ENCODE results near the gene RNF115. TPM values are rescaled to one million over a fixed set of nuclear protein-coding genes. Genes with fewer than 3 reads are reported as not detected.

RNF115 gene
- total and polyA plus RNA-seq, 2 of the 8 experiments (the other 6 are each of a cell fraction or from before 2014, with no cell fraction given) = 4.7 to 10.8 TPM

- no peak overlapping the region for H3K4ac ChIP-seq (replicated peaks; ENCODE audit: insufficient read length, low read depth, low read length)
- H2BK15ac ChIP-seq (ENCODE audit: low read length) = peak overlapping the region; percentile 81; the same call in 1 of the 2 replicates
- H3K9ac ChIP-seq (replicated peaks in 1 of 4; ENCODE audit: extremely low read depth in 1 of 4, low read depth in 3 of 4, low read length in 3 of 4) = peak overlapping the region in 3 of 4 experiments; percentile 67 to 75 (median 73); a peak in 6 of 7 replicates
- peak overlapping the region; percentile 90; the same call in 1 of the 2 replicates for H2BK5ac ChIP-seq (ENCODE audit: low read depth, low read length)
- peaks cover 7% of the 10 kb centered on the region for H3K23me2 ChIP-seq (ENCODE audit: low read depth, low read length)
- peak overlapping the region; percentile 95 for H3K18ac ChIP-seq (ENCODE audit: extremely low read depth, low read length)
- peaks cover 5% of the 10 kb centered on the region; the same call in 1 of the 2 replicates for H3K79me1 ChIP-seq (ENCODE audit: low read depth, low read length)
- no peak overlapping the region for H2BK120ac ChIP-seq (replicated peaks; ENCODE audit: low read depth, low read length)
- H4K91ac ChIP-seq (replicated peaks; ENCODE audit: insufficient read length, low read length) = peak overlapping the region; percentile 62
- H4K8ac ChIP-seq (ENCODE audit: extremely low read depth, insufficient read depth, low read length) = peak overlapping the region; percentile 92
- no peaks in the 10 kb centered on the region for H3K27me3 ChIP-seq (replicated peaks in 1 of 4; ENCODE audit: control insufficient read depth in 3 of 4, extremely low read depth in 1 of 4, insufficient read depth in 3 of 4, low read length in 3 of 4)
- no peak overlapping the region for H2AK5ac ChIP-seq (ENCODE audit: low read depth, low read length)
- FAIRE-seq (no peak), DNase-seq (ENCODE audit: low read depth in 1 of 2, low spot score in 2 of 2) (peak; percentile 47 to 88)
- H3K4me1 ChIP-seq (replicated peaks in 1 of 4; ENCODE audit: control insufficient read depth in 3 of 4, insufficient read depth in 4 of 4, low read length in 3 of 4) = peaks cover 0 to 5% (median 3%) of the 10 kb centered on the region in 4 experiments; a peak in 4 of 7 replicates
- peak overlapping the region; percentile 63 to 77 for H3K4me2 ChIP-seq (ENCODE audit: insufficient read depth in 1 of 2, low read depth in 2 of 2, low read length in 2 of 2)
- peaks cover 10 to 22% (median 18%) of the 10 kb centered on the region in 4 experiments for H3K36me3 ChIP-seq (ENCODE audit: control insufficient read depth in 2 of 4, insufficient read depth in 4 of 4, low read length in 3 of 4)
- POLR2A ChIA-PET (ENCODE audit: partially characterized antibody) = interaction anchor here (1.0 to 8.1 kb wide), 22 partner anchors 8 to 192 kb away, joined by 3 to 95 read pairs (median 8); partner anchors contain the start of genes ANKRD35, NUDT17, PEX11B and POLR3C
- peaks cover 4 to 5% of the 10 kb centered on the region in 2 experiments; a peak in 2 of 4 replicates for H3K9me3 ChIP-seq (ENCODE audit: insufficient read depth in 2 of 2, low read depth in 1 of 2, low read length in 1 of 2)
- peak overlapping the region; percentile 70 for H3K27ac ChIP-seq (ENCODE audit: low read depth, low read length)
- no peaks in the 10 kb centered on the region for H4K20me1 ChIP-seq (replicated peaks in 1 of 2; ENCODE audit: control insufficient read depth in 1 of 2, insufficient read depth in 2 of 2, low read length in 2 of 2)
- H2BK20ac ChIP-seq (ENCODE audit: low read length) = no peak overlapping the region
- H2AFZ ChIP-seq (ENCODE audit: low read length) = peak overlapping the region; percentile 93
- H3K23ac ChIP-seq (ENCODE audit: insufficient read length) = no peak overlapping the region
- no peak overlapping the region for H2BK12ac ChIP-seq (ENCODE audit: low read depth, low read length)
- H3K4me3 ChIP-seq (ENCODE audit: extremely low read depth in 1 of 4, insufficient read depth in 2 of 4, low read depth in 3 of 4, low read length in 4 of 4) = peak overlapping the region; percentile 63 to 95 (median 89)
- peak overlapping the region; percentile 52 for H3K56ac ChIP-seq (replicated peaks; ENCODE audit: insufficient read length, low read depth, low read length)
- peak overlapping the region; percentile 90 for H4K5ac ChIP-seq (ENCODE audit: insufficient read length, low read depth, low read length)
- CTCF ChIA-PET (ENCODE audit: partially characterized antibody) = interaction anchor here (0.6 to 12.9 kb wide), 14 partner anchors 11 to 179 kb away, joined by 3 to 214 read pairs (median 4); partner anchors contain the start of gene NUDT17
- H3K14ac ChIP-seq (ENCODE audit: insufficient read length) = no peak overlapping the region
- 0% methylated on average over 28 of the region's 41 CpGs; no CpG with 5 or more reads in 1 of the 2 experiments for WGBS, 2 experiments (ENCODE audit: extremely low coverage in 1 of 2, insufficient coverage in 1 of 2, insufficient read length in 1 of 2, insufficient replicate concordance in 2 of 2, low coverage in 1 of 2, low lambda C conversion rate in 2 of 2, missing lambda C conversion rate in 1 of 2)
- peaks cover 0 to 11% of the 10 kb centered on the region in 2 experiments; a peak in 1 of 4 replicates for H3K79me2 ChIP-seq (ENCODE audit: control insufficient read depth in 1 of 2, insufficient read depth in 2 of 2, low read length in 2 of 2)
- TF ChIP-seq ATF3 (IDR thresholded peaks at IDR 0.05; ENCODE audit: insufficient read depth, low read depth, low read length) (no peak), ASH2L (IDR thresholded peaks at IDR 0.05; ENCODE audit: low read length) (peak; percentile 87), EZH2 (IDR thresholded peaks at IDR 0.05; ENCODE audit: low read depth, low read length, severe bottlenecking) (no peak), POLR2A (IDR thresholded peaks at IDR 0.05; ENCODE audit: control extremely low read depth in 1 of 2, low read depth in 2 of 2, low read length in 2 of 2) (peak in 1 of 2 experiments; percentile 77; a peak in 2 of 3 replicates), CTCF (IDR thresholded peaks at IDR 0.05; ENCODE audit: control extremely low read depth in 1 of 3, insufficient read depth in 1 of 3, low read depth in 1 of 3, low read length in 3 of 3) (peak in 1 of 3 experiments; percentile 16; a peak in 1 of 4 replicates), TAF1 (IDR thresholded peaks at IDR 0.05; ENCODE audit: low read depth, low read length) (peak; percentile 76), JUND (IDR thresholded peaks at IDR 0.05; ENCODE audit: low read length) (no peak), SIN3A (conservative IDR thresholded peaks at IDR 0.05 in 1 of 2, IDR thresholded peaks at IDR 0.05 in 1 of 2; ENCODE audit: low read depth in 1 of 2, low read length in 2 of 2) (peak in 1 of 2 experiments; percentile 20; a peak in 1 of 4 replicates)
Measured at GRCh38 chr1:145859491-145860023, 35.7 kb upstream of the RNF115 start.

All from H1 (cell line).